Smooth muscle cell (in vitro differentiated cells): ENCODE data around the gene CFAP410. TPM values are rescaled to one million over a fixed set of nuclear protein-coding genes. Genes with fewer than 3 reads are reported as not detected.
"Not testable (repeated sequence)": the region's sequence is repeated elsewhere in the genome, so short reads cannot be mapped to it uniquely, and the experiment has no call there.

Source experiments
- DNase-seq: peaks from one replicate; lab custom pipeline; 2025; ENCODE audit not compliant: unreplicated experiment; lab: John Stamatoyannopoulos, UW
- H2AFZ ChIP-seq: fragments of 200-600 bp; sonication (generic); 2 replicates; pipeline ENCODE4 v1.6.0; 2016; ENCODE audit warnings: antibody characterized with exemption, low read depth, mild to moderate bottlenecking
- H3F3A ChIP-seq: fragments of 200-600 bp; sonication (generic); 2 replicates; pipeline ENCODE4 v1.6.0; 2017; ENCODE audit warnings: antibody characterized with exemption, low read depth
- H3K27ac ChIP-seq: fragments of 200-600 bp; sonication (generic); 2 replicates; pipeline ENCODE4 v1.5.1; 2016; ENCODE audit warnings: low read depth, mild to moderate bottlenecking
- H3K27me3 ChIP-seq: fragments of 200-600 bp; sonication (generic); 2 replicates; pipeline ENCODE4 v1.6.1; 2016; ENCODE audit warnings: low read depth, mild to moderate bottlenecking
- H3K36me3 ChIP-seq: fragments of 200-600 bp; sonication (generic); 2 replicates; pipeline ENCODE4 v1.5.1; 2016; ENCODE audit warnings: low read depth
- H3K4me1 ChIP-seq: fragments of 200-600 bp; sonication (generic); 2 replicates; pipeline ENCODE4 v1.5.1; 2016; ENCODE audit warnings: low read depth
- H3K4me2 ChIP-seq: fragments of 200-600 bp; sonication (generic); 2 replicates; pipeline ENCODE4 v1.6.0; 2016; ENCODE audit warnings: mild to moderate bottlenecking
- H3K4me3 ChIP-seq: fragments of 200-600 bp; sonication (generic); 2 replicates; pipeline ENCODE4 v1.5.1; 2016; ENCODE audit warnings: mild to moderate bottlenecking
- H3K79me2 ChIP-seq: fragments of 200-600 bp; sonication (generic); 2 replicates; pipeline ENCODE4 v1.6.0; 2016; ENCODE audit warnings: low read depth, mild to moderate bottlenecking
- H3K9ac ChIP-seq: fragments of 200-600 bp; sonication (generic); 2 replicates; pipeline ENCODE4 v1.6.0; 2016; ENCODE audit warnings: low read depth
- H3K9me3 ChIP-seq: fragments of 200-600 bp; sonication (generic); replicated peaks from 2 replicates; pipeline ENCODE4 v1.5.1; 2016; ENCODE audit warnings: low read depth
- H4K20me1 ChIP-seq: fragments of 200-600 bp; sonication (generic); 2 replicates; pipeline ENCODE4 v1.6.0; 2016; ENCODE audit warnings: low read depth
- WGBS: methylation state at CpG from one replicate; pipeline ENCODE4 v1.1.7; 2016; ENCODE audit warnings: low lambda C conversion rate; 5-methylcytosine and 5-hydroxymethylcytosine counted together
- polyA plus RNA-seq: library from polyadenylated mRNA; unstranded; fragments of >200 nt; fragmentation: Nextera tagmentation; extraction: Ambion mirVana; gene quantifications from 2 replicates; pipeline ENCODE4 v1.2.1, GENCODE V29; 2016
- total RNA-seq: library from RNA; depleted of rRNA; stranded (reverse); fragments of >200 nt; gene quantifications from 2 replicates; pipeline ENCODE4 v1.2.3, GENCODE V29; 2014
- TF ChIP-seq, protein P1 (sequence below): fragments of 200-600 bp; sonication (generic); IDR thresholded peaks from 2 replicates; pipeline ENCODE4 v1.5.1; 2017; ENCODE audit warnings: borderline replicate concordance, mild to moderate bottlenecking, antibody characterized with exemption; ENCODE audit not compliant: insufficient read depth, poor library complexity, severe bottlenecking

The CFAP410 gene
- total and polyA plus RNA-seq, 2 experiments from 2014 or later = 6.5 to 21.7 TPM

DNA sequence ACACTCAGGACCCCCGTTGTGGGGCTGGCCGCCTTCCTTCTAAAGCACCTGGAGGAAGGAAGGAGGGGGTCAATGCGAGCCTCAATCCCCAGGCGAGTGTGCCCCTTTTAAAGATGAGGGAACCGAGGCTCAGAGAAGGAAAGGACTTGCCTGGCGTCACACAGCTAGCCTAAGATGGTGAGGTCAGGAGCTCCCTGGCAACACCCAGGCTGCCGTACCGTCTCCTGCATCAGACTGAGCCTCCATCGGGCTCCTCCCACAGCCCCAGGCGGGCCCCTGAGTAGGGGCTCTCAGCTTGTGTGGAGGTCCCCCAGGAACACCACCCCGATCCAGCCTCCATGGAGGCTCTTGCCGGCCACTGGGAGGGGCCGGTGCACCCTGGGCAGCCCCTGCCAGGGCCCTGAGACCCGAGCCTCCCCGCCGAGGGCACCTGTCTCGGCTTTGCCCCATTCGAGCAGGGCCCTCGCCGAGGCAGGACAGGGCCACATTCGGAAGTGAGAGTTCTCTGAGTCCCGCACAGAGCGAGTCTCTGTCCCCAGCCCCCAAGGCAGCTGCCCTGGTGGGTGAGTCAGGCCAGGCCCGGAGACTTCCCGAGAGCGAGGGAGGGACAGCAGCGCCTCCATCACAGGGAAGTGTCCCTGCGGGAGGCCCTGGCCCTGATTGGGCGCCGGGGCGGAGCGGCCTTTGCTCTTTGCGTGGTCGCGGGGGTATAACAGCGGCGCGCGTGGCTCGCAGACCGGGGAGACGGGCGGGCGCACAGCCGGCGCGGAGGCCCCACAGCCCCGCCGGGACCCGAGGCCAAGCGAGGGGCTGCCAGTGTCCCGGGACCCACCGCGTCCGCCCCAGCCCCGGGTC is 53.8 kb downstream of the CFAP410 start, which contains the start of gene AIRE:
Gene AIRE, plus strand, starts transcription at position 739 of the 855 bp plus-strand sequence. CDS start 131 bp downstream, outside the sequence.
- H2AFZ ChIP-seq = peak within 1 kb of the TSS; percentile 75
- no peaks in the 10 kb centered on the region for H3K36me3 ChIP-seq
- no peaks in the 10 kb centered on the region for H4K20me1 ChIP-seq
- H3K9ac ChIP-seq = no peak within 1 kb of the TSS
- 41% methylated on average over 55 of the region's 56 CpGs for WGBS
- H3K79me2 ChIP-seq = no peaks in the 10 kb centered on the region
- TF ChIP-seq, protein P1, sequence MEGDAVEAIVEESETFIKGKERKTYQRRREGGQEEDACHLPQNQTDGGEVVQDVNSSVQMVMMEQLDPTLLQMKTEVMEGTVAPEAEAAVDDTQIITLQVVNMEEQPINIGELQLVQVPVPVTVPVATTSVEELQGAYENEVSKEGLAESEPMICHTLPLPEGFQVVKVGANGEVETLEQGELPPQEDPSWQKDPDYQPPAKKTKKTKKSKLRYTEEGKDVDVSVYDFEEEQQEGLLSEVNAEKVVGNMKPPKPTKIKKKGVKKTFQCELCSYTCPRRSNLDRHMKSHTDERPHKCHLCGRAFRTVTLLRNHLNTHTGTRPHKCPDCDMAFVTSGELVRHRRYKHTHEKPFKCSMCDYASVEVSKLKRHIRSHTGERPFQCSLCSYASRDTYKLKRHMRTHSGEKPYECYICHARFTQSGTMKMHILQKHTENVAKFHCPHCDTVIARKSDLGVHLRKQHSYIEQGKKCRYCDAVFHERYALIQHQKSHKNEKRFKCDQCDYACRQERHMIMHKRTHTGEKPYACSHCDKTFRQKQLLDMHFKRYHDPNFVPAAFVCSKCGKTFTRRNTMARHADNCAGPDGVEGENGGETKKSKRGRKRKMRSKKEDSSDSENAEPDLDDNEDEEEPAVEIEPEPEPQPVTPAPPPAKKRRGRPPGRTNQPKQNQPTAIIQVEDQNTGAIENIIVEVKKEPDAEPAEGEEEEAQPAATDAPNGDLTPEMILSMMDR = no peak
- peaks cover 11% of the 10 kb centered on the region for H3K4me1 ChIP-seq
- H3F3A ChIP-seq = no peaks in the 10 kb centered on the region
- DNase-seq = peak; percentile 29
- H3K27me3 ChIP-seq = no peaks in the 10 kb centered on the region
- H3K27ac ChIP-seq = no peak within 1 kb of the TSS
- H3K9me3 ChIP-seq = no peaks in the 10 kb centered on the region
- H3K4me2 ChIP-seq = peak within 1 kb of the TSS; percentile 88
- peak within 1 kb of the TSS; percentile 42 for H3K4me3 ChIP-seq

- DNase-seq = no peak
- 75% methylated on average over 11 of the region's 11 CpGs for WGBS
- Histone ChIP-seq H2AFZ (no peak overlapping the region), H3K27me3 (no peaks in the 10 kb centered on the region), H3K4me3 (no peak overlapping the region), H3K9ac (no peak overlapping the region), H3K79me2 (no peaks in the 10 kb centered on the region), H3K27ac (no peak overlapping the region), H3K4me1 (peaks cover 11% of the 10 kb centered on the region), H3F3A (no peaks in the 10 kb centered on the region), H3K4me2 (peak overlapping the region; percentile 12), H3K9me3 (no peaks in the 10 kb centered on the region), H4K20me1 (no peaks in the 10 kb centered on the region), H3K36me3 (no peaks in the 10 kb centered on the region)
- TF ChIP-seq, protein P1 = no peak
These were observed 55.2 kb downstream of the CFAP410 start for GRCh38 chr21:44283948-44284347.

- H3K36me3 ChIP-seq, H2AFZ ChIP-seq, H3K27ac ChIP-seq, H3K79me2 ChIP-seq, DNase-seq, H3K4me3 ChIP-seq, H3K27me3 ChIP-seq, H3K9ac ChIP-seq, H4K20me1 ChIP-seq, H3F3A ChIP-seq, H3K9me3 ChIP-seq: not testable (repeated sequence)
- peaks cover 11% of the 10 kb centered on the region for H3K4me1 ChIP-seq
- H3K4me2 ChIP-seq = peak overlapping the region; percentile 12
- 21% methylated on average over 11 of the region's 11 CpGs for WGBS
These were observed 55.9 kb downstream of the CFAP410 start for GRCh38 chr21:44283211-44283785.

- Histone ChIP-seq H3K4me1 (peaks cover 11% of the 10 kb centered on the region), H3F3A (no peaks in the 10 kb centered on the region), H3K27ac (no peak overlapping the region), H3K36me3 (no peaks in the 10 kb centered on the region), H2AFZ (no peak overlapping the region), H3K79me2 (no peaks in the 10 kb centered on the region), H3K9ac (no peak overlapping the region), H3K9me3 (no peaks in the 10 kb centered on the region), H3K4me3 (no peak overlapping the region), H3K4me2 (no peak overlapping the region), H3K27me3 (no peaks in the 10 kb centered on the region), H4K20me1 (no peaks in the 10 kb centered on the region)
- TF ChIP-seq, protein P1 = no peak
- DNase-seq = no peak
- 91% methylated on average over 9 of the region's 9 CpGs for WGBS
These were observed 56.8 kb downstream of the CFAP410 start for GRCh38 chr21:44282370-44282769.
